ENCODE data around the gene WDR45. TPM values are rescaled to one million over a fixed set of nuclear protein-coding genes. Genes with fewer than 3 reads are reported as not detected.
A peak's percentile ranks its signal among the peaks of the same experiment; 100 is the strongest.
"Not testable (repeated sequence)": the region's sequence is repeated elsewhere in the genome, so short reads cannot be mapped to it uniquely, and the experiment has no call there.

The WDR45 gene
- 10 to 100 TPM; 37.4 to 46.6 (median 41.0) TPM for total RNA-seq (2021; fragmentation: NEBNext Ultra II Directional; extraction: Animal tissue kit (Norgen Biotek cat#: 25700))
- long read RNA-seq, transcript WDR45-207 (11 exons, 1,639 nt) = major isoform, 35 of 58 reads
- long read RNA-seq, partial matches to known transcripts = 5 of 58 reads
- long read RNA-seq, other reads (novel, unspliced or antisense) = 12 of 58 reads

DNA sequence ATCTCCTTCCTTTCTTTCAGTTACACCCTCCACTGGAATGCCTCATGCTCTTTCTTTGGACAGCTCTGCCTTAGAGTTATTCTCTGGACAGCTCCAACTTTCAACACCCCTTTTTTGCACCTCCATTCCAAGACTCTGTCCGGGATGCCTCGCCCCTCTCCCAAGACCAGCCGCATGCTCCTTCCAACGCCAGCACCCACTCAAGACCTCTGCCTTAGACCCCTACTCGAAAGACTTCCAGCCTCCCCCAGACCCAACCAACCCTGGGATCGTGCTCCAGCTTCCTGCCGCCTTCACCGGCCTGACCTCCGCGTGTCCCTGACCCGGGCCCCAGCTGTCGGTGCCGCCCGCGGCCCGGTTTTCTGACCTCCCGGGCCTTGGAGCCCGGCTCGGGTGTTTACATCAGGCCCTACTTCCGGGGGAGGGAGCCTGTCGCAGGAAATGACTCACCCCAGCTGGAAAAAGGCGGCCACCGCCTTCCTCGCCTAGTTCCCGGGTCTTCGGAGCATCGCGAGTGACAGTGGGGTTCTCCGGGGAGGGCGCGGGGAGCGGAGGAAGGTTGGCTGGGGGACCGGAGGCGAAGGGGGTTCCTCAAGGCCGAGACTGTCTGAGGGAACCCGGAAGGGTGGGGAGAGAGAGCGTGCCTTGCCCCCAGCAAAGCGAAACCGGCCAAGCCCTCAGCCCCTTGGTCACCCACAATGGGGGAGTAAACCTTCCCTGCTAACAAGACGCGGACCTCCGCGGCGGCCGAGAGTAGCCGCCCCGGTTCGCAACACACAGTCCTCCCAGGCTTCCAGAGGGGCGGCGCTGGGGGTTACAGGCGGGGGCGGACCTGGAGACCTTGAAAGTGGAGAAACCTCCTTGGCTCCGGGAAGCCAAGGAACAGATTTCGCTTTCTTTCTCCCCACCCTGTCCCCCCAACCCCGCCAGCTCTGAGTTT lies at the start of gene WDR45:
Gene WDR45, minus strand, starts transcription at position 399 of the 940 bp plus-strand sequence. CDS start 1,792 bp downstream, outside the sequence.
- Mint-ChIP-seq H3K4me1 (ENCODE audit: low read depth) (peaks cover 12% of the 10 kb centered on the region), H3K27ac (peak within 1 kb of the TSS; percentile 91), H3K9me3 (no peaks in the 10 kb centered on the region), H3K4me3 (peak within 1 kb of the TSS; percentile 94), H3K27me3 (ENCODE audit: insufficient read depth) (no peaks in the 10 kb centered on the region), H3K36me3 (ENCODE audit: low read depth) (no peaks in the 10 kb centered on the region; the same call in 1 of the 2 replicates)
- DNase-seq = peak; percentile 59
- TF ChIP-seq, protein P1, sequence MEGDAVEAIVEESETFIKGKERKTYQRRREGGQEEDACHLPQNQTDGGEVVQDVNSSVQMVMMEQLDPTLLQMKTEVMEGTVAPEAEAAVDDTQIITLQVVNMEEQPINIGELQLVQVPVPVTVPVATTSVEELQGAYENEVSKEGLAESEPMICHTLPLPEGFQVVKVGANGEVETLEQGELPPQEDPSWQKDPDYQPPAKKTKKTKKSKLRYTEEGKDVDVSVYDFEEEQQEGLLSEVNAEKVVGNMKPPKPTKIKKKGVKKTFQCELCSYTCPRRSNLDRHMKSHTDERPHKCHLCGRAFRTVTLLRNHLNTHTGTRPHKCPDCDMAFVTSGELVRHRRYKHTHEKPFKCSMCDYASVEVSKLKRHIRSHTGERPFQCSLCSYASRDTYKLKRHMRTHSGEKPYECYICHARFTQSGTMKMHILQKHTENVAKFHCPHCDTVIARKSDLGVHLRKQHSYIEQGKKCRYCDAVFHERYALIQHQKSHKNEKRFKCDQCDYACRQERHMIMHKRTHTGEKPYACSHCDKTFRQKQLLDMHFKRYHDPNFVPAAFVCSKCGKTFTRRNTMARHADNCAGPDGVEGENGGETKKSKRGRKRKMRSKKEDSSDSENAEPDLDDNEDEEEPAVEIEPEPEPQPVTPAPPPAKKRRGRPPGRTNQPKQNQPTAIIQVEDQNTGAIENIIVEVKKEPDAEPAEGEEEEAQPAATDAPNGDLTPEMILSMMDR (IDR thresholded peaks at IDR 0.05) = no peak

DNA sequence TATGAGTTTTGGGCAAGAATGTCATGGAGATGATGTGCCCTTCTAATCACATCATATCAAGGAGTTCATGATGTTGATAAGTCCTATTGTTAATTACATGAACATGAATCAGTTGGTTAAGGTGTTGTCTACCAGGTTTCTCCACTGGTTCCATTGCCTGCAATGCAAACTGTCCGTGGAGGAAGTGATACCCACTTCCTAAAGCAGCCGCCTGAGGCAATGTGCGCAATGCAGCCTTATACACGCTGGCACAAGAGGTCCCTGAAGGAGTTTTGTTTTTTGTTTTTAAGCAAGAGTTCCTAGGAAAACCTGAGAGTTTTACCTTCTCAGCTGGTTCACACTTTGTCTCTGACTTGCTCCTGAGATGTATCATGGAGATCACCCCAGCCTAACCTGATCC lies 49.7 kb upstream of the WDR45 start:
- Mint-ChIP-seq H3K27ac (no peak overlapping the region), H3K36me3 (ENCODE audit: low read depth) (no peaks in the 10 kb centered on the region), H3K4me3 (no peak overlapping the region), H3K4me1 (ENCODE audit: low read depth) (no peaks in the 10 kb centered on the region), H3K9me3 (no peaks in the 10 kb centered on the region), H3K27me3 (ENCODE audit: insufficient read depth) (no peaks in the 10 kb centered on the region; the same call in none of the 2 replicates)
- DNase-seq = no peak
- TF ChIP-seq, protein P1 (IDR thresholded peaks at IDR 0.05) = no peak

DNA sequence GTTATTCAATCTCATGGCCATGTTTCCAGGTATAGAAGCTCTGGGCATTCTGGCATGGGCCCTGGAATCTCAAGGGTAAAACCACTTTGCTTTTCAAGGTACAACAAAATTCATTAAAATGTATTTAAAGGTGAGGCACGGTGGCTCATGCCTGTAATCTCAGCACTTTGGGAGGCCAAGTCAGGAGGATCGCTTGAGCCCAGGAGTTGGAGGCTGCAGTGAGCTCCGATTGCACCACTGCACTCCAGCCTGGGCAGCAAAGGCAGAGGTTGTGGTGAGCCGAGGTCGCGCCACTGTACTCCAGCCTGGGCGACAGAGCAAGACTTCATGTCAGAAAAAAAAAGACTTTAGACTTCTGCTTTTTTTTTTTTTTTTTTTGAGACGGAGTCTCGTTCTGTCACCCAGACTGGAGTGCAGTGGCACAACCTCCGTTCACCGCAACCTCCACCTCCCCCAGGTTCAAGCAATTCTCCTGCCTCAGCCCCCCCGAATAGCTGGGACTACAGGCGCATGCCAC lies 48.1 kb upstream of the WDR45 start:
- H3K36me3 Mint-ChIP-seq (ENCODE audit: low read depth); H3K4me3 Mint-ChIP-seq; H3K27me3 Mint-ChIP-seq (ENCODE audit: insufficient read depth); H3K27ac Mint-ChIP-seq; DNase-seq; H3K4me1 Mint-ChIP-seq (ENCODE audit: low read depth); H3K9me3 Mint-ChIP-seq: not testable (repeated sequence)

DNA sequence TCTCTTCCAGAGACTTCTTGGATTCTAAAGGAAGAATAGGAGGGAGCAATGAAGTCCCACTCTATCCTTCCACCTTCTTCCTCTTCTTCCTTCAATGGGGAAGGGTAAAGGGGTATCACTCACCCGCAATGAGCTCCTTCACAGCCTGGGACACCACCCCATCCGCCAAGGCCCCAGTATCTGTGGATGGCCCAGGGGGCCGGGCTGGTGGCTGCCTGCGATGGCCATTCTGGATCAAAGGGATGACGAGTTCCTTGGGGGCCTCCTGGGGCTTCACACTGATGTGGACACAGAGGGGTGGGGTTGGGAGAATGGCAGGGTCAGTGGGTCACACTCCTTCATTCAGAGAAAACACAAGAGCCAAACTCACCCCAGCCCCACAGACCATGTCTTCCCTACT lies 42.8 kb upstream of the WDR45 start:
- no peaks in the 10 kb centered on the region for H3K9me3 Mint-ChIP-seq
- H3K27me3 Mint-ChIP-seq (ENCODE audit: insufficient read depth) = peaks cover 2% of the 10 kb centered on the region; the same call in 1 of the 2 replicates
- no peak for DNase-seq
- peaks cover 15% of the 10 kb centered on the region for H3K36me3 Mint-ChIP-seq (ENCODE audit: low read depth)
- H3K4me3 Mint-ChIP-seq = peak overlapping the region; percentile 96
- H3K4me1 Mint-ChIP-seq (ENCODE audit: low read depth) = peaks cover 18% of the 10 kb centered on the region
- TF ChIP-seq, protein P1 (IDR thresholded peaks at IDR 0.05) = no peak
- peak overlapping the region; percentile 88 for H3K27ac Mint-ChIP-seq

DNA sequence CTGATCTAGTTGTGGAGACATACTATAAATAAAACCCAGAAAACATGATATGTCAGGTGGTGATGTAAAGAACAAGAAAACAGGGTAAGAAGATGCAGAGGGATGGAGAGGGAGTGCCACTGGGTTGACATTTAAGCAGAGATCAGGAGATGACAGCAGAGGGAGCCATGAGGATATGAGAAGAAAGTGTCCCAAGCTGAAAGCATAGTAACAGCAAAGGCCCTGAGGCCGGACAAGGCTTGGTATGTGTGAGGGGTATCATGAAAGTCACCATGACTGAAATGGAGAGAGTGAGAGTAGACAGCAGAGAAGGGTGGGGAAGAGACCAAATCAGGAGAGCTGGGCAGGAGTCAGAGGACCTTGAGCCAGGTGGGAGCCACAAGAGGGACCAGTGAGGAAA lies 40.4 kb upstream of the WDR45 start:
- Mint-ChIP-seq H3K4me3 (no peak overlapping the region), H3K27ac (0 out of 2 replicates have a peak overlapping the region, but pooled peaks have one; percentile 44), H3K27me3 (ENCODE audit: insufficient read depth) (peaks cover 2% of the 10 kb centered on the region; the same call in 1 of the 2 replicates), H3K36me3 (ENCODE audit: low read depth) (peaks cover 15% of the 10 kb centered on the region), H3K9me3 (no peaks in the 10 kb centered on the region), H3K4me1 (ENCODE audit: low read depth) (peaks cover 18% of the 10 kb centered on the region)
- no peak for DNase-seq
- TF ChIP-seq, protein P1 (IDR thresholded peaks at IDR 0.05) = no peak
